Fibroblast of lung (primary cell): ENCODE data around the gene SAPCD2.

Source experiments
- EZH2 ChIP-seq: IDR thresholded peaks from 2 replicates; pipeline ENCODE4 v1.5.1; 2012; ENCODE audit warnings: low read length, control low read depth, mild to moderate bottlenecking; ENCODE audit errors: missing control alignments
- TF ChIP-seq, protein P1 (sequence below), 2 donors: IDR thresholded peaks in 1 of 2; conservative IDR thresholded peaks in 1 of 2; 1 replicate in 1 of 2; 2 replicates in 1 of 2; pipeline ENCODE4 v1.5.1; 2011 to 2012; ENCODE audit warnings: low read length in 2 of 2, control low read depth in 1 of 2, inconsistent platforms in 1 of 2, low read depth in 1 of 2, mild to moderate bottlenecking in 1 of 2

DNA sequence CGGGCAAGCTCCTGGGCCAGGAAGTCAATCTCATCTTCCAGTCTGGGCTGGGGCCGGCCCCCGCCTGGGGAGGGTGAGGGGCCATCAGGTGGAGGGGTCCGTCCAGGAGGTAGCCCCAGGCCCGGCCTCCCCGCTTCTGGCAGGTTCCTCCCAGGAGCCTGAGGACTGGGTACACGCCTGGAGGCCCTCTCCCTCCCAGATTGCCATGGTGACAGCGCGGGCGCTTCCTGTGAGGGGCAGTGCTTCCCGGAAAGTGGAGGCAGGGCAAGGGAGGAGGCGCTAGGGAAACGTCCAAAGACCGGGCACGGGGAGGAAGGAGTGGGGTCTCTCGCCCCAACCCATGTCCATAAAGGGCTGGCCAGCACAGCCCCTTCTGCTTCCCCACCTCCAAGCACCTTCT is 29.2 kb downstream of the SAPCD2 start:
- TF ChIP-seq, protein P1, sequence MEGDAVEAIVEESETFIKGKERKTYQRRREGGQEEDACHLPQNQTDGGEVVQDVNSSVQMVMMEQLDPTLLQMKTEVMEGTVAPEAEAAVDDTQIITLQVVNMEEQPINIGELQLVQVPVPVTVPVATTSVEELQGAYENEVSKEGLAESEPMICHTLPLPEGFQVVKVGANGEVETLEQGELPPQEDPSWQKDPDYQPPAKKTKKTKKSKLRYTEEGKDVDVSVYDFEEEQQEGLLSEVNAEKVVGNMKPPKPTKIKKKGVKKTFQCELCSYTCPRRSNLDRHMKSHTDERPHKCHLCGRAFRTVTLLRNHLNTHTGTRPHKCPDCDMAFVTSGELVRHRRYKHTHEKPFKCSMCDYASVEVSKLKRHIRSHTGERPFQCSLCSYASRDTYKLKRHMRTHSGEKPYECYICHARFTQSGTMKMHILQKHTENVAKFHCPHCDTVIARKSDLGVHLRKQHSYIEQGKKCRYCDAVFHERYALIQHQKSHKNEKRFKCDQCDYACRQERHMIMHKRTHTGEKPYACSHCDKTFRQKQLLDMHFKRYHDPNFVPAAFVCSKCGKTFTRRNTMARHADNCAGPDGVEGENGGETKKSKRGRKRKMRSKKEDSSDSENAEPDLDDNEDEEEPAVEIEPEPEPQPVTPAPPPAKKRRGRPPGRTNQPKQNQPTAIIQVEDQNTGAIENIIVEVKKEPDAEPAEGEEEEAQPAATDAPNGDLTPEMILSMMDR (conservative IDR thresholded peaks at IDR 0.05 in 1 of 2, IDR thresholded peaks at IDR 0.05 in 1 of 2; ENCODE audit: low read depth in 1 of 2, low read length in 2 of 2) = no peak
- no peak for TF ChIP-seq EZH2
